RCC 7860 (cell line): ENCODE data around the gene OR1E2.
"Not testable (repeated sequence)": the region's sequence is repeated elsewhere in the genome, so short reads cannot be mapped to it uniquely, and the experiment has no call there.

ENCODE experiments used
- DNase-seq: peaks from one replicate; pipeline ENCODE4 v3.0.0-alpha.2; 2015; ENCODE audit warnings: low spot score
- FAIRE-seq: peaks from 2 replicates; lab custom pipeline; 2012; peaks lifted over from hg19 to GRCh38; lab: Jason Lieb, UNC

The OR1E2 gene

DNA sequence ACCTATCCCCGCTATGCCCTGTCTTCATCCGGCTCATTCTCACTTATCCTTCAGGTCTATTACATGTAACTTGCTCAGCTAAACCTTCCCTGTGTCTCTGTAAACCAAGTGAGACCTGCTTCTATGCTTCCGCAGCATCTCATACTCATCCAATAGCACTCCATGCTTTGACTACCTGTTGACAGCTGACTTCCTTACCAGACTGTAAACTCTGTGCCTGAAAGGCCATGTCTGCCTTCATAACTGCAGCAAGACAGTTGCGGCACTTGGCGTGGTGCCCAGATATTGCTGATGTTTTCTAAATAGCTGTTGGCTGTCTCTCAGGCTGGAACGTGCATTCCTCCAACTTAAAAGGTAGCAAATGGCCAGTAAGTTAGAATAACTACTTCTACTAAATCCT lies 33.6 kb downstream of the OR1E2 start:
- no peak for FAIRE-seq
- no peak for DNase-seq

- no peak for DNase-seq
- FAIRE-seq = no peak
Measured at GRCh38 chr17:3398310-3398709, 35.3 kb downstream of the OR1E2 start, which contains the start of gene OR1E1. Gene OR1E1, minus strand, starts transcription at chr17:3398410. Its CDS starts 0 bp downstream, at chr17:3398410.

DNA sequence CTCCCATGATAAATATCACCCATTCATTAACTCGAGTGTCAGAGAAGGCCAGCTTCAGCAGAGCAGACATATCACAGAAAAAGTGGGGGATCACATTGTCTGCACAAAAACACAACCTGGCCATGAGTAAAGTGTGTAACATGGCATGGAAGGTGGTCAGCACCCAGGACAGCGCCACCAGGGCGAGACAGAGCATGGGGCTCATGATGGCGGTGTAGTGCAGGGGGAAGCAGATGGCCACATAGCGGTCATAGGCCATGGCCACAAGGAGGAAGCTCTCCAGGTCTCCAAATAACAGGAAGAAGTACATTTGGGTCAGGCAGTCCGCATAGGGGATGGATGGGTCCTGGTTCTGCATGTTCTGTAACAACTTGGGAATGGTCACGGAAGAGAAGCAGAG lies 35.8 kb downstream of the OR1E2 start:
- not testable (repeated sequence) for FAIRE-seq, DNase-seq

- DNase-seq (no peak), FAIRE-seq (no peak)
Measured at GRCh38 chr17:3389791-3390190, 43.9 kb downstream of the OR1E2 start.

DNA sequence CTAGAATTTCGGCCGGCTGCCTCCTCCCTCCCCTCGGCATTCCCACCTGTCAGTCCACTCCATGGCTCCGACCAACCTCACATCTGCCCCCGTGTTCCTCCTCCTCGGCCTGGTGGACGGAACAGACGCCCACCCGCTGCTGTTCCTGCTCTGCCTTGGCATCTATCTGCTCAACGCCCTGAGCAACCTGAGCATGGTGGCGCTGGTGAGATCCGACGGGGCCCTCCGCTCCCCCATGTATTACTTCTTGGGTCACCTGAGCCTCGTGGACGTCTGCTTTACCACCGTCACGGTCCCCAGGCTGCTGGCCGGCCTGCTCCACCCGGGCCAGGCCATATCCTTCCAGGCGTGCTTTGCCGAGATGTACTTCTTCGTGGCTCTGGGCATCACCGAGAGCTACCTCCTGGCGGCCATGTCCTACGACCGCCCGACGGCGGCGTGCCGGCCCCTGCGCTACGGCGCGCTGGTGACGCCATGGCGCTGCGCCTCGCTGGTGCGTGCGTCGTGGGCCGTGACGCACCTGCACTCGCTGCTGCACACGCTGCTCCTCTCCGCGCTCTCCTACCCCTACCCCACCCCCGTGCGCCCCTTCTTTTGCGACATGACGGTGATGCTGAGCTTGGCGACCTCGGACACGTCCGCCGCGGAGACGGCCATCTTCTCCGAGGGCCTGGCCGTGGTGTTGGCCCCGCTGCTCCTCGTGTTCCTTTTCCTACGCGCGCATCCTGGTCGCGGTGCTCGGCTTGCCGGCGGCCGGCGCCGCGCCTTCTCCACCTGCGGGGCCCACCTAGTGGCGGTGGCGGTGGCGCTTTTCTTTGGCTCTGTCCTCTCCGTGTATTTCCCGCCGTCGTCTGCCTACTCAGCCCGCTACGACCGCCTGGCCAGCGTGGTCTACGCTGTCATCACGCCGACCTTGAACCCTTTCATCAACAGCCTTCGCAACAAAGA lies 47.5 kb downstream of the OR1E2 start, which contains the start of gene OR3A2:
Gene OR3A2 (minus strand): TSS at position 440 of the 948 bp plus-strand sequence.
- FAIRE-seq (no peak), DNase-seq (no peak)
